Measurements from ENCODE around the gene SLC35B2. TPM values are rescaled to one million over a fixed set of nuclear protein-coding genes. Genes with fewer than 3 reads are reported as not detected.

Gene SLC35B2
- total and polyA plus RNA-seq, 9 of the 15 experiments (the other 6 are each of a cell fraction or from before 2014, with no cell fraction given): 14.5 to 59.1 (median 47.1) TPM

DNA sequence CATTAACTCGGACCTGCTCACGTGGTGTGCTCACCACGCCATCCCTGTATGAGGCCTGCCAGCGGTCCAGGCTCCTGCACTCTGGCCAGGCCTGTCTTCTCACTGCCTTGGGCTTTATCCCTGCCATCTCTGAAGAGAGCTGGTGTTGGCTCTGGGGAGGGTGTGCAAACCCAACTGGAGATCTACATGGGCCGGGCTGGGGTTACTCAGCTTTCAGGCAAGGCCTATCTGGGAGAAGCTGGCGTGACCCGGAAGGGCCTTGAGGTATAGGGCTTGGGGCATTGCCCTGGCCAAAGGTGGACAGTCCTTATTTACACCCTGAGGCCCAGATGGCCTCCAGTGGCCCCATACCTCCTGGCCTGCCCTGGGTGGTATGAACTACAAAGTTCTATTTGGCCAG, 28.9 kb downstream of the SLC35B2 start:
- H3K4me3 ChIP-seq: no peak overlapping the region
- BruUV-seq (replicated peaks): no TSS peak
- DNase-seq (ENCODE audit: extremely low read depth in 1 of 4, low spot score in 3 of 4) (no peak), FAIRE-seq (no peak), ATAC-seq (no peak)
- H3K4me2 ChIP-seq (ENCODE audit: insufficient read depth, low read length): no peak overlapping the region
- H3K4me1 ChIP-seq (replicated peaks in 1 of 2; ENCODE audit: control insufficient read depth in 2 of 2, insufficient read depth in 2 of 2, low read length in 2 of 2): peaks cover 40 to 65% of the 10 kb centered on the region in 2 experiments
- TF ChIP-seq NFYB (IDR thresholded peaks at IDR 0.05; ENCODE audit: extremely low read depth, insufficient read length) (no peak), DDX20 (tag; IDR thresholded peaks at IDR 0.05; ENCODE audit: low read depth) (no peak), ASH1L (IDR thresholded peaks at IDR 0.05; ENCODE audit: borderline replicate concordance, low read depth, partially characterized antibody) (no peak), ZNF41 (CRISPR knock-in tag; conservative IDR thresholded peaks at IDR 0.05) (no peak), TCFL5 (CRISPR knock-in tag; conservative IDR thresholded peaks at IDR 0.05) (no peak), ARNT (IDR thresholded peaks at IDR 0.05) (no peak), HNRNPL (IDR thresholded peaks at IDR 0.05; ENCODE audit: low read depth, low read length) (no peak), TOE1 (IDR thresholded peaks at IDR 0.05; ENCODE audit: borderline replicate concordance) (no peak), TOE1 (CRISPR knock-in tag; IDR thresholded peaks at IDR 0.05; ENCODE audit: borderline replicate concordance, low read depth) (no peak), CTBP1 (IDR thresholded peaks at IDR 0.05; ENCODE audit: borderline replicate concordance) (no peak), ZNF12 (CRISPR knock-in tag; IDR thresholded peaks at IDR 0.05) (no peak), ZNF121 (CRISPR knock-in tag; conservative IDR thresholded peaks at IDR 0.05) (no peak), ZNF584 (CRISPR knock-in tag; IDR thresholded peaks at IDR 0.05; ENCODE audit: low read depth) (no peak), RB1 (IDR thresholded peaks at IDR 0.05; ENCODE audit: low read depth) (no peak)
- TF ChIP-seq, protein P1, sequence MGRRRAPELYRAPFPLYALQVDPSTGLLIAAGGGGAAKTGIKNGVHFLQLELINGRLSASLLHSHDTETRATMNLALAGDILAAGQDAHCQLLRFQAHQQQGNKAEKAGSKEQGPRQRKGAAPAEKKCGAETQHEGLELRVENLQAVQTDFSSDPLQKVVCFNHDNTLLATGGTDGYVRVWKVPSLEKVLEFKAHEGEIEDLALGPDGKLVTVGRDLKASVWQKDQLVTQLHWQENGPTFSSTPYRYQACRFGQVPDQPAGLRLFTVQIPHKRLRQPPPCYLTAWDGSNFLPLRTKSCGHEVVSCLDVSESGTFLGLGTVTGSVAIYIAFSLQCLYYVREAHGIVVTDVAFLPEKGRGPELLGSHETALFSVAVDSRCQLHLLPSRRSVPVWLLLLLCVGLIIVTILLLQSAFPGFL (CRISPR knock-in tag; IDR thresholded peaks at IDR 0.05): no peak
- CTCF ChIA-PET (ENCODE audit: low intra/inter-chr PET ratio): no interaction called here
- WGBS (ENCODE audit: insufficient coverage, low coverage, missing lambda C conversion rate): 87% methylated on average over 7 of the region's 7 CpGs
- peaks cover 51% of the 10 kb centered on the region for H3K79me2 ChIP-seq (ENCODE audit: control insufficient read depth, insufficient read depth, low read length)
- H3K9me3 ChIP-seq (replicated peaks; ENCODE audit: control insufficient read depth, insufficient read depth, low read depth, low read length): no peaks in the 10 kb centered on the region
- intact Hi-C loops (cut with micrococcal nuclease) (loop anchor here (10.0 kb wide), 1 partner anchor 594 kb away; the partner anchor contains the start of gene MAD2L1BP), in situ Hi-C loops (cut with MboI) (no loop called here)
- POLR2A ChIA-PET: interaction anchor here (1.1 to 6.5 kb wide), 2 partner anchors 15 to 18 kb away, joined by 4 to 104 read pairs; partner anchors contain the start of gene HSP90AB1
- H3K36me3 ChIP-seq (ENCODE audit: control insufficient read depth, insufficient read depth, low read length): peaks cover 65% of the 10 kb centered on the region
- no peak overlapping the region for H3K27ac ChIP-seq (ENCODE audit: extremely low read depth, low read depth, low read length)
- H4K20me1 ChIP-seq (replicated peaks; ENCODE audit: control insufficient read depth, insufficient read depth, low read length): peaks cover 3% of the 10 kb centered on the region; the same call in 1 of the 2 replicates
- no peak overlapping the region for H2AFZ ChIP-seq (ENCODE audit: low read depth, low read length)
- peak overlapping the region in 1 of 2 experiments; percentile 76; a peak in 1 of 4 replicates for H3K9ac ChIP-seq (ENCODE audit: insufficient read depth in 1 of 2, low read depth in 2 of 2, low read length in 2 of 2)
- H3K27me3 ChIP-seq (ENCODE audit: control insufficient read depth in 2 of 2, insufficient read depth in 2 of 2, low read length in 2 of 2): no peaks in the 10 kb centered on the region
- peaks cover 6% of the 10 kb centered on the region for H3K9me1 ChIP-seq (ENCODE audit: control insufficient read depth, insufficient read depth, low read length)

Data from K562 (cell line).